Vagina (tissue), 2 donors: ENCODE results near the gene UBR7.
"Not testable (repeated sequence)": the region's sequence is repeated elsewhere in the genome, so short reads cannot be mapped to it uniquely, and the experiment has no call there.

Experiments
- POLR2A ChIP-seq, 2 donors: fragments of 450-650 bp; IDR thresholded peaks; one replicate each; pipeline ENCODE4 v1.6.1; 2017; ENCODE audit warnings: antibody characterized with exemption in 2 of 2, mild to moderate bottlenecking in 2 of 2, moderate library complexity in 2 of 2
- POLR2AphosphoS5 ChIP-seq, 2 donors: sonication (generic); formaldehyde crosslinking; IDR thresholded peaks; one replicate each; pipeline ENCODE4 v1.9.0; 2017; ENCODE audit warnings: antibody characterized with exemption in 2 of 2, mild to moderate bottlenecking in 2 of 2, low read depth in 1 of 2; ENCODE audit not compliant: insufficient read depth in 1 of 2
- TF ChIP-seq, protein P1 (sequence below), 3 experiments: fragments of 450-650 bp in 2 of 3; fragments of 200-600 bp in 1 of 3; sonication (generic) in 1 of 3; IDR thresholded peaks; one replicate each; pipeline ENCODE4 v1.5.1; 2017 to 2019; ENCODE audit warnings: antibody characterized with exemption in 3 of 3, mild to moderate bottlenecking in 2 of 3, moderate library complexity in 2 of 3

DNA sequence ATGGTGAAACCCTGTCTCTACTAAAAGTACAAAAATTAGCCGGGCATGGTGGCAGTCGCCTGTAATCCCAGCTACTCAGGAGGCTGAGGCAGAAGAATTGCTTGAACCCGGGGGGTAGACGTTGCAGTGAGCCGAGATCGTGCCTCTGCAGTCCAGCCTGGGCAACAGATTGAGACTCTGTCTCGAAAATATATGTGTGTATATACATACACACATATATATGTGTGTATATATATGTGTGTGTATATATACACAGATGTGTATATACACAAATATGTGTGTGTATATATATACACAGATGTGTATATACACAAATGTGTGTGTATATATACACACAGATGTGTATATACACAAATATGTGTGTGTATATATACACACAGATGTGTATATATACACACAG lies 48.7 kb upstream of the UBR7 start:
- TF ChIP-seq, protein P1, sequence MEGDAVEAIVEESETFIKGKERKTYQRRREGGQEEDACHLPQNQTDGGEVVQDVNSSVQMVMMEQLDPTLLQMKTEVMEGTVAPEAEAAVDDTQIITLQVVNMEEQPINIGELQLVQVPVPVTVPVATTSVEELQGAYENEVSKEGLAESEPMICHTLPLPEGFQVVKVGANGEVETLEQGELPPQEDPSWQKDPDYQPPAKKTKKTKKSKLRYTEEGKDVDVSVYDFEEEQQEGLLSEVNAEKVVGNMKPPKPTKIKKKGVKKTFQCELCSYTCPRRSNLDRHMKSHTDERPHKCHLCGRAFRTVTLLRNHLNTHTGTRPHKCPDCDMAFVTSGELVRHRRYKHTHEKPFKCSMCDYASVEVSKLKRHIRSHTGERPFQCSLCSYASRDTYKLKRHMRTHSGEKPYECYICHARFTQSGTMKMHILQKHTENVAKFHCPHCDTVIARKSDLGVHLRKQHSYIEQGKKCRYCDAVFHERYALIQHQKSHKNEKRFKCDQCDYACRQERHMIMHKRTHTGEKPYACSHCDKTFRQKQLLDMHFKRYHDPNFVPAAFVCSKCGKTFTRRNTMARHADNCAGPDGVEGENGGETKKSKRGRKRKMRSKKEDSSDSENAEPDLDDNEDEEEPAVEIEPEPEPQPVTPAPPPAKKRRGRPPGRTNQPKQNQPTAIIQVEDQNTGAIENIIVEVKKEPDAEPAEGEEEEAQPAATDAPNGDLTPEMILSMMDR (IDR thresholded peaks at IDR 0.05) = not testable (repeated sequence)
- not testable (repeated sequence) for TF ChIP-seq POLR2A (IDR thresholded peaks at IDR 0.05); POLR2AphosphoS5 (IDR thresholded peaks at IDR 0.05; ENCODE audit: insufficient read depth in 1 of 2, low read depth in 1 of 2)
